Progenitor cell of endocrine pancreas (in vitro differentiated cells): Measurements from ENCODE around the gene DVL1. TPM values are rescaled to one million over a fixed set of nuclear protein-coding genes. Genes with fewer than 3 reads are reported as not detected.
A peak's percentile ranks its signal among the peaks of the same experiment; 100 is the strongest.

ENCODE experiments used
- DNase-seq: peaks from one replicate; pipeline ENCODE4 v3.0.0; 2021; ENCODE audit warnings: low spot score; ENCODE audit not compliant: unreplicated experiment
- H3K27ac Mint-ChIP-seq: 2 replicates; pipeline ENCODE4 v1.8.0; 2021; ENCODE audit warnings: mild to moderate bottlenecking, moderate library complexity, mixed read lengths
- H3K27me3 Mint-ChIP-seq: 2 replicates; pipeline ENCODE4 v1.8.0; 2021; ENCODE audit warnings: mixed read lengths
- H3K36me3 Mint-ChIP-seq: 2 replicates; pipeline ENCODE4 v1.8.0; 2022; ENCODE audit warnings: mixed read lengths; ENCODE audit not compliant: insufficient read depth
- H3K4me1 Mint-ChIP-seq: 2 replicates; pipeline ENCODE4 v1.8.0; 2021; ENCODE audit warnings: low read depth, mixed read lengths
- H3K4me3 Mint-ChIP-seq: 2 replicates; pipeline ENCODE4 v1.8.0; 2021; ENCODE audit warnings: low read depth, mild to moderate bottlenecking, moderate library complexity, mixed read lengths
- H3K9me3 Mint-ChIP-seq: 2 replicates; pipeline ENCODE4 v1.8.0; 2021; ENCODE audit warnings: low read depth, mixed read lengths
- long read RNA-seq: library from polyadenylated mRNA; unstranded; transcript quantifications from one replicate; pipeline ENCODE4 v2.0.0, GENCODE V29; 2020
- total RNA-seq: library from RNA; stranded (reverse); gene quantifications from 2 replicates; pipeline ENCODE4 v1.2.1, GENCODE V29; 2021
- TF ChIP-seq, protein P1 (sequence below): fragments of 200-600 bp; sonication (generic); IDR thresholded peaks from one replicate; pipeline ENCODE4 v1.5.0; 2021; ENCODE audit warnings: antibody characterized with exemption, mild to moderate bottlenecking; ENCODE audit not compliant: unreplicated experiment

DVL1 gene
- 60.1 and 63.1 TPM in 2 replicates for total RNA-seq
- long read RNA-seq: 0 reads

GRCh38 chr1:1349256-1350012, at the start of gene DVL1:
Gene DVL1 (minus strand): TSS chr1:1349418. CDS start chr1:1349065, 353 bp downstream.
- peak within 1 kb of the TSS; percentile 74 for H3K27ac Mint-ChIP-seq
- H3K4me1 Mint-ChIP-seq: peaks cover 10% of the 10 kb centered on the region

DNA sequence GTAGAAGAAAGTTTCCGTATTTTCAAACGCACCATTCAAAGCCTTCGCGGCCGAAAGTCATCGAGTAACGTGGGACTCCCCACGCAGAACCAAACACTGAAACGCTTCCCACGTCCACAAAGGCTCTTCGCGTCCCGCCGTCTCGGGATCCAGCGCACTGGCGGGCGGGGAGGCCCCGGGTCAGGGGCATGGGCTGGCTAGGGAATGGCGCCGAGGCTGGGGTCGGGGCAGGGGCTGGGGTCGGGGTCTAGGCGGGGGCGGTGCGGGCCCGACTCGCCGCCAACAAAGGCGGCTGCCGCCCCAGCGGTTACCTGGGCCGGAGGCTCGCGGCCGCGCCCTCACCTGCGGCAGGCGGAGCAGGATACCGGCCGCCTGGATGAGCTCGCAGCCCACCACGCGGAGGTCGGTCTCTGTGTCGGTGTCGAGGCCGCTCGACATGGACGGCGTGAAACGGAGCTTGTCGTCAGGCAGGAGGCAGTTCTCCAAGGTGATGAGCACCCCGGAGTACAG, 49.5 kb upstream of the DVL1 start:
- H3K9me3 Mint-ChIP-seq: no peaks in the 10 kb centered on the region
- H3K4me1 Mint-ChIP-seq: peaks cover 16% of the 10 kb centered on the region
- H3K4me3 Mint-ChIP-seq: peak overlapping the region; percentile 89
- H3K27me3 Mint-ChIP-seq: no peaks in the 10 kb centered on the region
- H3K27ac Mint-ChIP-seq: peak overlapping the region; percentile 89
- DNase-seq: no peak
- peaks cover 26% of the 10 kb centered on the region for H3K36me3 Mint-ChIP-seq
- TF ChIP-seq, protein P1, sequence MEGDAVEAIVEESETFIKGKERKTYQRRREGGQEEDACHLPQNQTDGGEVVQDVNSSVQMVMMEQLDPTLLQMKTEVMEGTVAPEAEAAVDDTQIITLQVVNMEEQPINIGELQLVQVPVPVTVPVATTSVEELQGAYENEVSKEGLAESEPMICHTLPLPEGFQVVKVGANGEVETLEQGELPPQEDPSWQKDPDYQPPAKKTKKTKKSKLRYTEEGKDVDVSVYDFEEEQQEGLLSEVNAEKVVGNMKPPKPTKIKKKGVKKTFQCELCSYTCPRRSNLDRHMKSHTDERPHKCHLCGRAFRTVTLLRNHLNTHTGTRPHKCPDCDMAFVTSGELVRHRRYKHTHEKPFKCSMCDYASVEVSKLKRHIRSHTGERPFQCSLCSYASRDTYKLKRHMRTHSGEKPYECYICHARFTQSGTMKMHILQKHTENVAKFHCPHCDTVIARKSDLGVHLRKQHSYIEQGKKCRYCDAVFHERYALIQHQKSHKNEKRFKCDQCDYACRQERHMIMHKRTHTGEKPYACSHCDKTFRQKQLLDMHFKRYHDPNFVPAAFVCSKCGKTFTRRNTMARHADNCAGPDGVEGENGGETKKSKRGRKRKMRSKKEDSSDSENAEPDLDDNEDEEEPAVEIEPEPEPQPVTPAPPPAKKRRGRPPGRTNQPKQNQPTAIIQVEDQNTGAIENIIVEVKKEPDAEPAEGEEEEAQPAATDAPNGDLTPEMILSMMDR: no peak

More at GRCh38 chr1:1349256-1350012, at the start of gene DVL1:
- Mint-ChIP-seq H3K36me3 (no peaks in the 10 kb centered on the region), H3K4me3 (peak within 1 kb of the TSS; percentile 75), H3K9me3 (no peaks in the 10 kb centered on the region), H3K27me3 (peaks cover 17% of the 10 kb centered on the region)
- TF ChIP-seq, protein P1: peak; percentile 61
- peak; percentile 71 for DNase-seq

DNA sequence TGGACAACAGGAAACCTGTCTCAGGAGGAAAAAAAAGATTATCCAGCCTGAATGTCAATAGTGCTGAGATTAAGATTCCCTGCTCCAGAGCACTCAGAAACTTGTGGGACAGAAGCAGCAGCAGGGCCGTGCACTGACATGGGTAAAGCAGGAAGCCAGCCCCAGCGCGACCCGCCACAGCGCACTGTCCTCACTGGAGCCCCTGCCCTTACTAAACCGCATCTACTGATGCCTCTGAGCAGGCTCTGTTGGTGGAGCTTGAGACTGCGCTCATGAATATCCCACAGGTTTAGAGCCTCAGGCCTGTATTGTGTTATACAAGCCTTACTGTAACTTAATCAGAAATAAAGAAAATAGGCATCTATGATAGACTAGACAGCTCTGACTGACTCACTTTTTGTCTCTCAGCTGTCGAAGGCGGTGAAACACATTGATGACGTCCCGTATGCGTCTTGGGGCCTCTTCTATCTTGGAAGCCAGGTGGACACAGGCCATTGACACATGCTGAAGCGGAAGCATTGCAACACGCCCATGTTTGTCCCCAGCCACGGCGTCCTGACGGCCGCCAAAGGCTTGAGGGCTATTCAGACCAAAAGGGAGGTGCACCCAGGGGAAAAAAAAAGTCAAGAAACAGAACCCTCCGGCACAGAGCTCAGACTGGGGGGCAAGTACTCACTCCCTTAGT, 48.8 kb upstream of the DVL1 start:
- H3K36me3 Mint-ChIP-seq: peaks cover 23% of the 10 kb centered on the region
- no peak for DNase-seq
- H3K4me1 Mint-ChIP-seq: peaks cover 16% of the 10 kb centered on the region
- TF ChIP-seq, protein P1: no peak
- H3K27ac Mint-ChIP-seq: peak overlapping the region; percentile 89
- no peaks in the 10 kb centered on the region for H3K27me3 Mint-ChIP-seq
- H3K9me3 Mint-ChIP-seq: no peaks in the 10 kb centered on the region
- peak overlapping the region; percentile 89 for H3K4me3 Mint-ChIP-seq

- H3K4me3 Mint-ChIP-seq: no peak overlapping the region
- no peak for DNase-seq
- H3K36me3 Mint-ChIP-seq: peaks cover 31% of the 10 kb centered on the region
- no peaks in the 10 kb centered on the region for H3K9me3 Mint-ChIP-seq
- peaks cover 11% of the 10 kb centered on the region for H3K4me1 Mint-ChIP-seq
- H3K27me3 Mint-ChIP-seq: no peaks in the 10 kb centered on the region
- TF ChIP-seq, protein P1: no peak
- H3K27ac Mint-ChIP-seq: no peak overlapping the region
These were observed 45.9 kb upstream of the DVL1 start for GRCh38 chr1:1395166-1395565.

DNA sequence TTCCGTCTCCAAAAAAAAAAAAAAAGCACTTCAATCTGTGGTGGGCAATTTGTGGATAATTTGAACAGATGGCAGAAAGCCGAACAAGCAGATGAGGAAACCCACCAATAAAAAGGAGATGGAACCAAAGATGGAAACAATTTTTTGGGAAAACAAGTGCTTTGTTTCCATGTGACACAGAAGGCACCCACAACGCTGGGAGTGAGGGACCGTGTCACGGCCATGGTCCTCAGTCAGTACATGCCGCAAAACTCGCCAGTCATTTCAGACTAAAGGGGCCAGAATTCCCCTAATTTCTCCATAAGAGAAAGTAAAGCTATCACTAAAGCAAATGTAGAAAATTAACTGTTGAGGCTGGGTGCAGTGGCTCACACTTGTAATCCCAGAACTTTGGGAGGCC, 44.9 kb upstream of the DVL1 start:
- no peaks in the 10 kb centered on the region for H3K27me3 Mint-ChIP-seq
- TF ChIP-seq, protein P1: no peak
- H3K27ac Mint-ChIP-seq: no peak overlapping the region
- H3K36me3 Mint-ChIP-seq: peaks cover 36% of the 10 kb centered on the region
- H3K9me3 Mint-ChIP-seq: no peaks in the 10 kb centered on the region
- no peak overlapping the region for H3K4me3 Mint-ChIP-seq
- peaks cover 6% of the 10 kb centered on the region for H3K4me1 Mint-ChIP-seq
- DNase-seq: no peak
